ENCODE results near the gene RPL28.
"Not testable (repeated sequence)": the region's sequence is repeated elsewhere in the genome, so short reads cannot be mapped to it uniquely, and the experiment has no call there.

Gene RPL28

GRCh38 chr19:55418185-55418584, 32.5 kb downstream of the RPL28 start:
- Histone ChIP-seq H3K27me3 (replicated peaks; ENCODE audit: insufficient read depth, low read length) (peaks cover 32% of the 10 kb centered on the region), H2AFZ (ENCODE audit: low read length) (no peak overlapping the region), H3F3A (ENCODE audit: insufficient read depth, low read length) (no peaks in the 10 kb centered on the region), H3K9me3 (replicated peaks; ENCODE audit: insufficient read depth, low read length) (no peaks in the 10 kb centered on the region), H3K4me3 (ENCODE audit: low read length) (no peak overlapping the region), H3K36me3 (replicated peaks; ENCODE audit: insufficient read depth, low read length) (no peaks in the 10 kb centered on the region), H3K9me2 (replicated peaks; ENCODE audit: insufficient read depth, low read length) (no peaks in the 10 kb centered on the region), H3K4me1 (ENCODE audit: low read length) (no peaks in the 10 kb centered on the region), H4K20me1 (ENCODE audit: insufficient read depth, low read length) (no peaks in the 10 kb centered on the region), H3K79me2 (ENCODE audit: low read length) (no peaks in the 10 kb centered on the region), H3K27ac (ENCODE audit: low read length) (no peak overlapping the region), H3K4me2 (ENCODE audit: low read depth, low read length) (no peak overlapping the region), H3K9ac (ENCODE audit: low read length) (no peak overlapping the region)
- DNase-seq, result peak; percentile 65
- TF ChIP-seq EZH2phosphoT487 (IDR thresholded peaks at IDR 0.05; ENCODE audit: low read length) (no peak), EZH2 (optimal IDR thresholded peaks at IDR 0.05; ENCODE audit: low read depth, low read length) (no peak), CTCF (IDR thresholded peaks at IDR 0.05; ENCODE audit: low read length) (peak; percentile 71)

- Histone ChIP-seq H3K9ac (ENCODE audit: low read length) (no peak overlapping the region), H3K79me2 (ENCODE audit: low read length) (no peaks in the 10 kb centered on the region), H4K20me1 (ENCODE audit: insufficient read depth, low read length) (no peaks in the 10 kb centered on the region), H2AFZ (ENCODE audit: low read length) (no peak overlapping the region), H3K36me3 (replicated peaks; ENCODE audit: insufficient read depth, low read length) (no peaks in the 10 kb centered on the region), H3K9me3 (replicated peaks; ENCODE audit: insufficient read depth, low read length) (no peaks in the 10 kb centered on the region), H3K4me3 (ENCODE audit: low read length) (no peak overlapping the region), H3K27me3 (replicated peaks; ENCODE audit: insufficient read depth, low read length) (peaks cover 40% of the 10 kb centered on the region), H3F3A (ENCODE audit: insufficient read depth, low read length) (no peaks in the 10 kb centered on the region), H3K9me2 (replicated peaks; ENCODE audit: insufficient read depth, low read length) (no peaks in the 10 kb centered on the region), H3K27ac (ENCODE audit: low read length) (no peak overlapping the region), H3K4me2 (ENCODE audit: low read depth, low read length) (no peak overlapping the region), H3K4me1 (ENCODE audit: low read length) (no peaks in the 10 kb centered on the region)
- DNase-seq, result no peak
- TF ChIP-seq CTCF (IDR thresholded peaks at IDR 0.05; ENCODE audit: low read length) (no peak), EZH2 (optimal IDR thresholded peaks at IDR 0.05; ENCODE audit: low read depth, low read length) (no peak), EZH2phosphoT487 (IDR thresholded peaks at IDR 0.05; ENCODE audit: low read length) (no peak)
Observed at GRCh38 chr19:55419103-55419502, 33.4 kb downstream of the RPL28 start.

- H3K4me2 ChIP-seq (ENCODE audit: low read depth, low read length), result no peak overlapping the region
- H3K9me3 ChIP-seq (replicated peaks; ENCODE audit: insufficient read depth, low read length), result no peaks in the 10 kb centered on the region
- no peaks in the 10 kb centered on the region for H3K9me2 ChIP-seq (replicated peaks; ENCODE audit: insufficient read depth, low read length)
- H3K4me3 ChIP-seq (ENCODE audit: low read length), result no peak overlapping the region
- peaks cover 46% of the 10 kb centered on the region for H3K27me3 ChIP-seq (replicated peaks; ENCODE audit: insufficient read depth, low read length)
- no peaks in the 10 kb centered on the region for H4K20me1 ChIP-seq (ENCODE audit: insufficient read depth, low read length)
- H3K4me1 ChIP-seq (ENCODE audit: low read length), result no peaks in the 10 kb centered on the region
- TF ChIP-seq CTCF (IDR thresholded peaks at IDR 0.05; ENCODE audit: low read length) (no peak), EZH2 (optimal IDR thresholded peaks at IDR 0.05; ENCODE audit: low read depth, low read length) (no peak), EZH2phosphoT487 (IDR thresholded peaks at IDR 0.05; ENCODE audit: low read length) (no peak)
- DNase-seq, result no peak
- no peaks in the 10 kb centered on the region for H3K36me3 ChIP-seq (replicated peaks; ENCODE audit: insufficient read depth, low read length)
- no peaks in the 10 kb centered on the region for H3F3A ChIP-seq (ENCODE audit: insufficient read depth, low read length)
- H2AFZ ChIP-seq (ENCODE audit: low read length), result no peak overlapping the region
- H3K9ac ChIP-seq (ENCODE audit: low read length), result no peak overlapping the region
- no peaks in the 10 kb centered on the region for H3K79me2 ChIP-seq (ENCODE audit: low read length)
- H3K27ac ChIP-seq (ENCODE audit: low read length), result no peak overlapping the region
Observed at GRCh38 chr19:55419624-55420236, 34.0 kb downstream of the RPL28 start.

- not testable (repeated sequence) for H2AFZ ChIP-seq (ENCODE audit: low read length); DNase-seq; H3K27ac ChIP-seq (ENCODE audit: low read length); H3K9me3 ChIP-seq (replicated peaks; ENCODE audit: insufficient read depth, low read length); H3F3A ChIP-seq (ENCODE audit: insufficient read depth, low read length); H3K36me3 ChIP-seq (replicated peaks; ENCODE audit: insufficient read depth, low read length); H3K4me1 ChIP-seq (ENCODE audit: low read length); H3K4me2 ChIP-seq (ENCODE audit: low read depth, low read length); H3K4me3 ChIP-seq (ENCODE audit: low read length); H3K9ac ChIP-seq (ENCODE audit: low read length); H3K79me2 ChIP-seq (ENCODE audit: low read length); H3K9me2 ChIP-seq (replicated peaks; ENCODE audit: insufficient read depth, low read length); H4K20me1 ChIP-seq (ENCODE audit: insufficient read depth, low read length)
- peaks cover 53% of the 10 kb centered on the region for H3K27me3 ChIP-seq (replicated peaks; ENCODE audit: insufficient read depth, low read length)
Observed at GRCh38 chr19:55421281-55421680, 35.5 kb downstream of the RPL28 start.
